OCI-LY7 (cell line): ENCODE results near the gene LCP2. TPM values are rescaled to one million over a fixed set of nuclear protein-coding genes. Genes with fewer than 3 reads are reported as not detected.

ENCODE experiments used
- BruUV-seq: library from RNA; stranded (reverse); fragments of 400-500 nt; replicated peaks from 2 replicates; lab custom pipeline; 2021; lab: Mats Ljungman, UMichigan
- CTCF ChIA-PET: fragments of 300-600 bp; sonication (Branson Sonifier 250); formaldehyde crosslinking; loops from one replicate; lab custom pipeline; 2022; ENCODE audit warnings: antibody characterized with exemption; ENCODE audit not compliant: unreplicated experiment; lab: Charles Lee
- POLR2A ChIA-PET: fragments of 300-600 bp; sonication (Branson Sonifier 250); formaldehyde crosslinking; loops from one replicate; lab custom pipeline; 2022; ENCODE audit warnings: antibody characterized with exemption; lab: Charles Lee
- DNase-seq: peaks from one replicate; pipeline ENCODE4 v3.0.0-alpha.2; 2015; ENCODE audit warnings: low spot score
- H2AFZ ChIP-seq: fragments of 200-600 bp; sonication (generic), shearing (Covaris generic); 2 replicates; pipeline ENCODE4 v1.6.1; 2014; ENCODE audit warnings: mild to moderate bottlenecking, antibody characterized with exemption, low read length, moderate library complexity
- H3K27ac ChIP-seq: fragments of 200-600 bp; sonication (generic); 2 replicates; pipeline ENCODE4 v1.5.1; 2014; ENCODE audit warnings: mixed run types, low read depth, mild to moderate bottlenecking, moderate library complexity, low read length, inconsistent platforms; ENCODE audit not compliant: poor library complexity, severe bottlenecking
- H3K36me3 ChIP-seq: fragments of 200-600 bp; sonication (generic); 2 replicates; pipeline ENCODE4 v1.6.1; 2014; ENCODE audit warnings: mild to moderate bottlenecking, antibody characterized with exemption, low read length, moderate library complexity, mixed read lengths; ENCODE audit not compliant: insufficient read depth
- H3K4me1 ChIP-seq: fragments of 200-600 bp; sonication (generic); 2 replicates; pipeline ENCODE4 v1.5.1; 2014; ENCODE audit warnings: mild to moderate bottlenecking, low read length; ENCODE audit not compliant: insufficient read depth, poor library complexity, severe bottlenecking
- H3K4me2 ChIP-seq: fragments of 200-600 bp; sonication (generic); 2 replicates; pipeline ENCODE4 v1.6.1; 2014; ENCODE audit warnings: mild to moderate bottlenecking, low read length
- H3K4me3 ChIP-seq: fragments of 200-600 bp; sonication (generic); 2 replicates; pipeline ENCODE4 v1.5.1; 2014; ENCODE audit warnings: mild to moderate bottlenecking, low read depth, low read length; ENCODE audit not compliant: poor library complexity, severe bottlenecking
- H3K79me2 ChIP-seq: fragments of 200-600 bp; sonication (generic); 2 replicates; pipeline ENCODE4 v1.6.1; 2016; ENCODE audit warnings: low read depth, mild to moderate bottlenecking, low read length, moderate library complexity, mixed read lengths; ENCODE audit not compliant: insufficient read depth
- H3K9me2 ChIP-seq: fragments of 200-600 bp; sonication (generic); 2 replicates; pipeline ENCODE4 v1.6.1; 2016; ENCODE audit warnings: mild to moderate bottlenecking, low read length, mixed read lengths; ENCODE audit not compliant: insufficient read depth
- H3K9me3 ChIP-seq: fragments of 200-600 bp; sonication (generic); 2 replicates; pipeline ENCODE4 v1.6.1; 2014; ENCODE audit warnings: mild to moderate bottlenecking, mixed run types, low read length, mixed read lengths
- H4K20me1 ChIP-seq: fragments of 200-600 bp; sonication (generic); 2 replicates; pipeline ENCODE4 v1.6.1; 2014; ENCODE audit warnings: mild to moderate bottlenecking, antibody characterized with exemption, low read length, moderate library complexity, mixed read lengths; ENCODE audit not compliant: insufficient read depth
- EZH2phosphoT487 ChIP-seq: fragments of 200-600 bp; sonication (generic); IDR thresholded peaks from 2 replicates; pipeline ENCODE4 v1.6.1; 2018; ENCODE audit warnings: low read depth, borderline replicate concordance, mild to moderate bottlenecking, mixed run types, antibody characterized with exemption, low read length, moderate library complexity, mixed read lengths
- intact Hi-C: fragments of 100-400 bp; cut with micrococcal nuclease; formaldehyde crosslinking; loops from one replicate; pipeline ENCODE4 v1.10.0; 2022; ENCODE audit not compliant: unreplicated experiment
- total RNA-seq, 2 experiments: library from RNA; depleted of rRNA in 1 of 2; stranded (reverse); fragments of >200 nt in 1 of 2; shearing (Covaris generic) in 1 of 2; gene quantifications; 2 replicates each; pipeline ENCODE4 v1.2.3, GENCODE V29; 2014 to 2022
- TF ChIP-seq, protein P1 (sequence below): fragments of 200-600 bp; sonication (generic); conservative IDR thresholded peaks from 2 replicates; pipeline ENCODE4 v1.5.1; 2014; ENCODE audit warnings: mild to moderate bottlenecking, antibody characterized with exemption, low read length, moderate library complexity, mixed read lengths

LCP2 gene
- total RNA-seq, 2 experiments from 2014 or later, result 2.6 TPM; not detected in 1

DNA sequence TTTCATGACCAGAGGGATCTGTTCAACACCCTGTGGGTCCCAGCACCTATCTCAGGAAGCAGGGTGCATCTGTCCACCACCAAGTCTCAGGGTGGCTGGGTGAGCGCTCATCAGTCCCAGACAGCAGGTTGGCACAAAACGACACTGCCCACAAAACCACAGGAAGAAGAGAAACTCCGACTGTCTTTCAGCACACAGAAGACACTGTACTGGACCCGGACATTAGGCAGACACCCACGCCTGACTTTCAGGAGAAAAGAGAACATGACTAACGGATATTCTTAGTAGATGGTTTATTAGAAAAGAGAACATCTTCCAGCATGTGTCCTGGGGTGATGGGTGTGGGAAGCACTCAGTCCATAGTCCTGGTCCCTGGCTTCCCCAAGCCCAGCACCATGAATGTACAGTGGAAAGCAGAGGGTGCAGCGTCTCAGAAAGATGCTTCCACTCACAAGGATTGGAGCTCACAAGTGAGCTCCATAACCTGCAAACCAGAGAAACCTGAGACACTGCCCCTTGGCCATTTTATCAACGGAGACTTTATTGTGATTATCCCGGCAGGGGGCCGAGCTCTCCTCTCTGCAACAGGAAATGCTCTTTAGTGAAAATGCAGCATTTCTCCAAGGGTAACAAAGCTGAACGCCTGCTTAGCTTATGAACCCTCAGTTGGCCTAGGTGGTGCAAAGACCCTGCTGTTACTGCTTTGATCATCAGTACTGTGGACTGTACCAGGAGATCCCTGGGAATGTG, 35.8 kb upstream of the LCP2 start:
- POLR2A ChIA-PET, result interaction anchor here (0.6 to 1.8 kb wide), 2 partner anchors 9 to 30 kb away, joined by 3 to 4 read pairs; no protein-coding TSS in a partner anchor
- intact Hi-C loops, result no loop called here

DNA sequence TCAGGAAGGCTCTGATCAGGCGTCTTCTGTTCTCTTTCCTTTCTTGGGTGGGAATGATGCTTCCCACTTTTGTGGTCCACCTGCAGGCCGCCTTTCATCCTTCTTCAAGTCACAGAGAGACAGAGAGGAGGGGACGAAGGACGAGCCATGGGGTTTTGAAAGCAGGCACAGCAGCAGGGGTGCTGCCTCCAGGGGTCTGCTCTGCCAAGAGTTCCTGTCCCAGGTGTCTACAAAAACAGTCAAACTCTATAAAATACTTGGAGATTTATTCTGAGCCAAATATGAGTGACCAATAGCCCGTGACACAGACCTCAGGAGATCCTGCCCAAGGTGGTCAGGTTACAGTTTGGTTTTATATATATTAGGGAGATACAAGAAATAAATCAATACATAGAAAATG, 34.5 kb upstream of the LCP2 start:
- TF ChIP-seq, protein P1, sequence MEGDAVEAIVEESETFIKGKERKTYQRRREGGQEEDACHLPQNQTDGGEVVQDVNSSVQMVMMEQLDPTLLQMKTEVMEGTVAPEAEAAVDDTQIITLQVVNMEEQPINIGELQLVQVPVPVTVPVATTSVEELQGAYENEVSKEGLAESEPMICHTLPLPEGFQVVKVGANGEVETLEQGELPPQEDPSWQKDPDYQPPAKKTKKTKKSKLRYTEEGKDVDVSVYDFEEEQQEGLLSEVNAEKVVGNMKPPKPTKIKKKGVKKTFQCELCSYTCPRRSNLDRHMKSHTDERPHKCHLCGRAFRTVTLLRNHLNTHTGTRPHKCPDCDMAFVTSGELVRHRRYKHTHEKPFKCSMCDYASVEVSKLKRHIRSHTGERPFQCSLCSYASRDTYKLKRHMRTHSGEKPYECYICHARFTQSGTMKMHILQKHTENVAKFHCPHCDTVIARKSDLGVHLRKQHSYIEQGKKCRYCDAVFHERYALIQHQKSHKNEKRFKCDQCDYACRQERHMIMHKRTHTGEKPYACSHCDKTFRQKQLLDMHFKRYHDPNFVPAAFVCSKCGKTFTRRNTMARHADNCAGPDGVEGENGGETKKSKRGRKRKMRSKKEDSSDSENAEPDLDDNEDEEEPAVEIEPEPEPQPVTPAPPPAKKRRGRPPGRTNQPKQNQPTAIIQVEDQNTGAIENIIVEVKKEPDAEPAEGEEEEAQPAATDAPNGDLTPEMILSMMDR, result no peak
- no peak for TF ChIP-seq EZH2phosphoT487
- no TSS peak for BruUV-seq

More for the DNA sequence above, 35.8 kb upstream of the LCP2 start:
- Histone ChIP-seq H3K9me2 (no peaks in the 10 kb centered on the region), H3K4me3 (no peak overlapping the region), H3K4me2 (peak overlapping the region; percentile 26), H3K36me3 (no peaks in the 10 kb centered on the region), H3K27ac (no peak overlapping the region), H3K4me1 (peaks cover 35% of the 10 kb centered on the region), H3K79me2 (no peaks in the 10 kb centered on the region), H4K20me1 (no peaks in the 10 kb centered on the region), H3K9me3 (no peaks in the 10 kb centered on the region), H2AFZ (peak overlapping the region; percentile 89)
- CTCF ChIA-PET, result no interaction called here
- TF ChIP-seq EZH2phosphoT487, result no peak
- TF ChIP-seq, protein P1, result no peak
- BruUV-seq, result no TSS peak
- no peak for DNase-seq

More for the DNA sequence above, 34.5 kb upstream of the LCP2 start:
- CTCF ChIA-PET, result no interaction called here
- H3K36me3 ChIP-seq, result no peaks in the 10 kb centered on the region
- intact Hi-C loops, result no loop called here
- H3K9me2 ChIP-seq, result no peaks in the 10 kb centered on the region
- peak overlapping the region; percentile 95; the same call in 1 of the 2 replicates for H2AFZ ChIP-seq
- no peaks in the 10 kb centered on the region for H3K9me3 ChIP-seq
- no peak overlapping the region for H3K27ac ChIP-seq
- POLR2A ChIA-PET, result interaction anchor here (0.5 kb wide), 1 partner anchor 19 kb away, joined by 3 read pairs; no protein-coding TSS in a partner anchor
- peaks cover 43% of the 10 kb centered on the region for H3K4me1 ChIP-seq
- H4K20me1 ChIP-seq, result no peaks in the 10 kb centered on the region
- no peaks in the 10 kb centered on the region for H3K79me2 ChIP-seq
- no peak for DNase-seq
- H3K4me3 ChIP-seq, result no peak overlapping the region
- peak overlapping the region; percentile 57; the same call in 1 of the 2 replicates for H3K4me2 ChIP-seq
